AG04450 (cell line): Measurements from ENCODE around the gene DGAT2. TPM values are rescaled to one million over a fixed set of nuclear protein-coding genes. Genes with fewer than 3 reads are reported as not detected.

Source experiments
- CTCF ChIA-PET: fragments of 300-600, 350-600 bp; formaldehyde crosslinking; extraction: SDS; loops from one replicate; lab custom pipeline; 2022; ENCODE audit warnings: antibody characterized with exemption, inconsistent platforms; lab: Charles Lee
- POLR2A ChIA-PET: fragments of 350-600 bp; formaldehyde crosslinking; extraction: SDS; loops from one replicate; lab custom pipeline; 2021; ENCODE audit warnings: antibody characterized with exemption, inconsistent platforms; lab: Yijun Ruan, JAX
- DNase-seq: peaks from one replicate; pipeline ENCODE4 v3.0.0-alpha.2; 2011; ENCODE audit warnings: low read depth, low spot score
- H3K27ac ChIP-seq: one replicate; pipeline ENCODE4 v1.5.1; 2012; ENCODE audit warnings: low read depth, low read length, control low read depth
- H3K27me3 ChIP-seq: one replicate; pipeline ENCODE4 v1.6.0; 2012; ENCODE audit warnings: low read length; ENCODE audit not compliant: control insufficient read depth, insufficient read depth
- H3K4me3 ChIP-seq: 2 replicates; pipeline ENCODE4 v1.5.1; 2011; ENCODE audit warnings: mild to moderate bottlenecking, low read depth, low read length, control low read depth
- H3K9me3 ChIP-seq: 2 replicates; pipeline ENCODE4 v1.5.1; 2012; ENCODE audit warnings: low read length; ENCODE audit not compliant: control insufficient read depth, insufficient read depth
- polyA plus RNA-seq: library from polyadenylated mRNA; depleted of rRNA; stranded (reverse); fragments of >200 nt; gene quantifications from 2 replicates; pipeline ENCODE4 v1.2.3, GENCODE V29; 2011
- TF ChIP-seq, protein P1 (sequence below): IDR thresholded peaks from 2 replicates; pipeline ENCODE4 v1.5.1; 2011; ENCODE audit warnings: low read depth, low read length, control low read depth, inconsistent platforms

Gene DGAT2
- polyA plus RNA-seq, 1 experiment: 0.56 TPM

DNA sequence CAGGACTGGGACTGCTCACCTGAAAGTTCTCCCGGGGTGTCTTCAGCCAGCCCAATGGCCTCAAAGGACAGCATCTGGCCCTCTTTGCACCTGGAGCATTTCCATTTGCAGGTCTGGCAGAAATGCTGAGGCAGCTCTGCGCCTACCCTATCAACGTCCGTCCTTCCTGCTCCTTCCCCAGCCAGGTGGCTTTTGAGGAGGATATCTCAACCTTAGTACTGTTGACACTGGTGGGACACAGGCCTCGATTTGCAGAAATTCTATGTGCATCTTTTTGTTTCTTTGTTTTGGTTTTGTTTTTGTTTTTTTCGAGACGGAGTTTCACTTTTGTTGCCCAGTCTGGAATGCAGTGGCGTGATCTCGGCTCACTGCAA is 45.9 kb upstream of the DGAT2 start:
- Histone ChIP-seq H3K27me3 (peaks cover 18% of the 10 kb centered on the region), H3K27ac (no peak overlapping the region), H3K4me3 (no peak overlapping the region), H3K9me3 (no peaks in the 10 kb centered on the region)
- TF ChIP-seq, protein P1, sequence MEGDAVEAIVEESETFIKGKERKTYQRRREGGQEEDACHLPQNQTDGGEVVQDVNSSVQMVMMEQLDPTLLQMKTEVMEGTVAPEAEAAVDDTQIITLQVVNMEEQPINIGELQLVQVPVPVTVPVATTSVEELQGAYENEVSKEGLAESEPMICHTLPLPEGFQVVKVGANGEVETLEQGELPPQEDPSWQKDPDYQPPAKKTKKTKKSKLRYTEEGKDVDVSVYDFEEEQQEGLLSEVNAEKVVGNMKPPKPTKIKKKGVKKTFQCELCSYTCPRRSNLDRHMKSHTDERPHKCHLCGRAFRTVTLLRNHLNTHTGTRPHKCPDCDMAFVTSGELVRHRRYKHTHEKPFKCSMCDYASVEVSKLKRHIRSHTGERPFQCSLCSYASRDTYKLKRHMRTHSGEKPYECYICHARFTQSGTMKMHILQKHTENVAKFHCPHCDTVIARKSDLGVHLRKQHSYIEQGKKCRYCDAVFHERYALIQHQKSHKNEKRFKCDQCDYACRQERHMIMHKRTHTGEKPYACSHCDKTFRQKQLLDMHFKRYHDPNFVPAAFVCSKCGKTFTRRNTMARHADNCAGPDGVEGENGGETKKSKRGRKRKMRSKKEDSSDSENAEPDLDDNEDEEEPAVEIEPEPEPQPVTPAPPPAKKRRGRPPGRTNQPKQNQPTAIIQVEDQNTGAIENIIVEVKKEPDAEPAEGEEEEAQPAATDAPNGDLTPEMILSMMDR: no peak
- ChIA-PET POLR2A (no interaction called here), CTCF (interaction anchor here (0.9 to 2.1 kb wide), 3 partner anchors 10 to 144 kb away, joined by 3 to 9 read pairs (median 4); no protein-coding TSS in a partner anchor)
- DNase-seq: no peak

DNA sequence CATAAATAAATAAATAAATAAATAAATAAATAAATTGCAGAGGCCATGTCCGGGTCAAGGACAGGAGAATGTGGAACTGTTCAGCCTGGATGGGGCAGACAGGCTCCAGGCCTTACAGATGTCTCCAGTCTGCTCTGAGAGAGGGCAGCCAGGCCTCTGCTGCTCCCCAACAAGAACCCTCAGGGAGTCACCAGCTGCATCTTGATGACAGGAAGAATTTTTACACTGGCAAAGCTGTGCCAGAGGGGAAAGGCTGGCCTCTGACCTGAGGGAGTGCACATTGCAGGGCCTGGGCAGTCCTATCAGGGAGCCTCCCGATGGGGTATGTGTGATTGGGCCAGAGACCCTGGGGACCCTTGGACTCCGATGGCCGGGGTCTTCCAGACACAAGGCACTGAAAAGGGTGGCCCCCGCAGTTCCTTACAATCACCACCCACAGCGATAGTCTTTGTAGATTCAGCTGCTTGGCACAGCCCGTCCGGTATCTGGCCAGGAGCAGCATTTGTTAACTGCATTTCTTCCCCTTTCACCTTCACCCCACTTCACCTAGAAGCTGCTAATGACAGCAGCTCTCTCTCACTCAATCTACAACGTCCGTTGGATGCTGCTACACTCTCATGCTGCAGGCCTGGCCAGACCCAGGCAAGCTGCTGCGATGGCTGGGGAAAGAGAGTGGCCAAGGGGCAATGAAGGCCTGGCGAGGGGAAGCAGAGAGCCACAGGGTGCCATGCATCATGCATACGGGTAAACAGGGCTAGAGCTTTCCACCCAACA is 42.8 kb upstream of the DGAT2 start:
- no peaks in the 10 kb centered on the region for H3K9me3 ChIP-seq
- POLR2A ChIA-PET: no interaction called here
- TF ChIP-seq, protein P1: no peak
- DNase-seq: no peak
- no peak overlapping the region for H3K27ac ChIP-seq
- H3K4me3 ChIP-seq: no peak overlapping the region
- CTCF ChIA-PET: interaction anchor here (1.4 to 1.9 kb wide), 2 partner anchors 20 to 337 kb away, joined by 3 to 7 read pairs; no protein-coding TSS in a partner anchor
- H3K27me3 ChIP-seq: peaks cover 13% of the 10 kb centered on the region

DNA sequence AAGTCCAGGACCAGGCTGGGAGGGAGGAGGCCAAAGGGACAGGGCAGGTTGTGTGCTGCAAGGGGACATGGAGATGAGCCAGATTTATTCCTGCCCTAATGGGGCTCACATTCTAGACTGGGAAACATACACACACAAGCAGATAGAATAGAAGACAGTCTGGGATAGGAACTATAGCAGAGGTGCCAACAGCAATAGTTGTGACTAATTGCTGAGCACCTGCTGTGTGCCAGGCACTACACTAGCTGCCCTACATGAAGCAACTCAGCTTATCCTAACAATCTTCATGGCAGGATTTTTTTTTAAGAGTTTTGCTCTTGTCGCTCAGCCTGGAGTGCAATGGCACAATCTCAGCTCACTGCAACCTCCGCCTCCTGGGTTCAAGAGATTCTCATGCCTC is 39.6 kb upstream of the DGAT2 start:
- CTCF ChIA-PET: interaction anchor here (1.3 kb wide), 1 partner anchor 23 kb away, joined by 7 read pairs; no protein-coding TSS in a partner anchor
- TF ChIP-seq, protein P1: no peak
- Histone ChIP-seq H3K9me3 (no peaks in the 10 kb centered on the region), H3K27me3 (peaks cover 32% of the 10 kb centered on the region), H3K27ac (no peak overlapping the region), H3K4me3 (no peak overlapping the region)
- POLR2A ChIA-PET: no interaction called here
- DNase-seq: no peak

DNA sequence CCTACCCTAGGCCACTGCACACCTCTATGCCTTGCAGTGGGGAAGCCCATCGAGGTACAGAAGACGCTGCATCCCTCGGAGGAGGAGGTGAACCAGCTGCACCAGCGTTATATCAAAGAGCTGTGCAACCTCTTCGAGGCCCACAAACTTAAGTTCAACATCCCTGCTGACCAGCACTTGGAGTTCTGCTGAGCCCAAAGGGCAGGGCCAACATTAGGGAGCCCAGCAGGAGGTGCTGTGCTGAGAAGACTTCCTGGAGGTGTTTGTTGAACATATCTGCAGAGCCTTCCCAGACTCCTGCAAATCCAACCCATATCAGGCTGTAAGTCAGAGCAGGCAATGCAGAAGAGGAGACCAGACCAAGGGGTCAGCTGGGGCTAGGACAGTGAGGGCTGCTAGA is 37.5 kb upstream of the DGAT2 start:
- Histone ChIP-seq H3K4me3 (no peak overlapping the region), H3K27ac (no peak overlapping the region), H3K9me3 (no peaks in the 10 kb centered on the region), H3K27me3 (peaks cover 46% of the 10 kb centered on the region)
- POLR2A ChIA-PET: no interaction called here
- TF ChIP-seq, protein P1: no peak
- CTCF ChIA-PET: no interaction called here
- no peak for DNase-seq

DNA sequence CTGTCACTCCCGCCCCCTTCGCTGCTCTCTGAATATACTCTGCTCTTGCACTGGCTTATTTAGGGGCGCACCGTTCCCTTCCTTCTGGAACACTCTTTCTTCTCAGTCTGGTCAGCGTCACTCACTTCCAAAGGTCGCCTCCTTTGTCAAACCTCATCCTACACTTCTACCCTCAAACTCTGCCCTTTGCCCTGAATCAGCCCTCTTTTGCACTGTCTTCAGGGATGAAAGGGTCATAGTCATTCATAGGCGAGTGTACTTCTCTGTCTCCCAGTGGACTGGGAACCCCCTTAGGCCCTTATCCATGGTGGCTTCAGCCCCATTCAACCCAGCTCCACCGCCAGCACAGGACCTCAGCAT is 35.5 kb upstream of the DGAT2 start:
- Histone ChIP-seq H3K4me3 (no peak overlapping the region), H3K9me3 (no peaks in the 10 kb centered on the region), H3K27me3 (peaks cover 43% of the 10 kb centered on the region), H3K27ac (no peak overlapping the region)
- ChIA-PET POLR2A (no interaction called here), CTCF (no interaction called here)
- TF ChIP-seq, protein P1: no peak
- no peak for DNase-seq
